IPS-NIHi7 (cell line): ENCODE measurements around the gene MDM2.
"Not testable (repeated sequence)": the region's sequence is repeated elsewhere in the genome, so short reads cannot be mapped to it uniquely, and the experiment has no call there.

Experiments
- DNase-seq: peaks from one replicate; pipeline ENCODE4 v3.0.0; 2012; ENCODE audit warnings: mixed read lengths; ENCODE audit errors: extremely low spot score

The MDM2 gene

DNA sequence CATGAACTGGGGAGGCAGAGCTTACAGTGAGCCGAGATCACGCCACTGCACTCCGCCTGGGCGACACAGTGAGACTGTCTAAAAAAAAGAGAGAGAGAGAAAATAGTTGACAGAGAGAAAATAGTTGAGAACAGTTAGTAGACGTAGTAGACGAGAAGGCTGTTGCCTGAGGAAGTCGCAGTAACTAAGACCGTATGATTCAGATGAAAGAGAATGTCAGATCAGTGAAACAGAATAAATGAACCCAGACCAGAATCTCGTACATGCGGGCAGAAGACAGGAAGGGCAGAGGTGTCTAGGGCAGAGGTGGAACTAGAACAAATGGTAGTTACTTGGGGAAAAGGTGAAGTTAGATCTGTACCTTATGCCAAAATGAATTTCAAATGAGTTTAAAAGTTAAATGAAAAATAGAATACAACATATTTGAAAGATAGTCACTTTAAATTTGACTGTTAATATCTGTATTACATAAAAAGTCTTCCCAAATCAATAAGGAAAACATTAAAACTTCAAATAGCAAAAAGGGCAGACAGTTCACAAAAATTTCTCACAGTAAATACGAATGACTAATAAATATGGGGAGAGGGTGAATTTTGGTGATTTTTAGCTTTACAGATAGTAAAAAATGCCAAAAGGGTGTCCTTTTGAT lies 17.7 kb downstream of the MDM2 start:
- DNase-seq, result no peak

DNA sequence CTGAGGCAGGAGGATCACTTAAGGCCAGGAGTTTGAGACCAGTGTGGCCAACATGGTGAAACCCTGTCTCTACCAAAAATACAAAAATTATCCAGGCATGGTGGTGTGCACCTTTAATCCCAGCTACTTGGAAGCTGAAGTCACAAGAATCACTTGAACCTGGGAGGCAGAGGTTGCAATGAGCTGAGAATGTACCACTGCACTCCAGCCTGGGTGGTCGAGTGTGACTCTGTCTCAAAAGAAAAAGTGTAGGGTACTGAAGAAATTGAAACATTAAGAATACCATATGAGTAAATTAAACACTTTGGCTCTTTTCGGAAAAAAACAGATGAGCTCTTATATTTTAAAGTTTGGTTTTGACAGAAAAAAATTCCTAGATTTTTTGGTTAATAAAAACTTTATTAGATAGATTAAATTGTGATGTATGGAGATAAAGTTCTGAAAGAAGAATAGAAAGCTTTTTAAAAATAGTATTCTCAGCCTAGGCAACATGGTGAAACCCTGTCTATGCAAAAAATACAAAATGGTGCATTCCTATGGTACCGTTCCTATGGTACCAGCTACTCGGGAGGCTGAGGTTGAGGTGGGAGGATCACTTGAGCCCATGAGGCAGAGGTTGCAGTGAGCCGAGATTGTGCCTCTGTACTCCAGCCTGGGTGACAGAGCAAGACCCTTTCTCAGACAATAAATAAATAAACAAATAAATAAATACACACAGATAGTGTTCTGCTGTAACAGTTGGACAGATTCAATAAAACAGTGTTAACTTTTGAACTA lies 20.1 kb downstream of the MDM2 start:
- DNase-seq, result no peak

DNA sequence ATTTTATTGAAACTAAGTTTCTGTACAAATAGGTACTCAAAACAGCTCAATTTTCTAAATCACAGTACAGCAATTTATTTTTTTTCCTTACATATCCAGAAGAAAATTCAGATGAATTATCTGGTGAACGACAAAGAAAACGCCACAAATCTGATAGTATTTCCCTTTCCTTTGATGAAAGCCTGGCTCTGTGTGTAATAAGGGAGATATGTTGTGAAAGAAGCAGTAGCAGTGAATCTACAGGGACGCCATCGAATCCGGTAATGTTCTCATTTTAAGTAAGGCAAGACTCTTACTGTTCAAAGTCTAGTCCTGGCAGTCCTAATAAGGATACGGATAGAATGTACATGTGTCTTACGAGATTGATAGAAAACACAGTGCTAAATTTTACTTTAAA lies 20.7 kb downstream of the MDM2 start:
- no peak for DNase-seq

DNA sequence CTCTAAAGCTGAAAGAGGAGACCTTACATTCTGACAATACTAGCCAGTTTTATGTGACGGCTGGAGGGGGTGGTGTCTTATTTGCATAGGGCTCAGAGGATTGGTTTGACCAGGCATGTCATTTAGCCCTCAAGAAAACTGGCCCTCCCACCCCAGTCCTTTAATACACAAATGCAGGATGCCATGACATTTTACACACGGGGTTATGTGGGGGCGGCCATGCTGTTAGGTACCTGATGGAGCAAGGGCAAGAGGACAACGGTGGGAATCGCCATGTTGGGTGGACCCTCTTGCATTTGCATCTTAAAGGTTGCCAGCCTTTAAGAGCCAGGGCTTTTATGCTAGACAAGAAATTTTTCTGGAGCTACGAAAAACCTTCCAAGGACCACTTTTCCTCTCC lies 23.3 kb downstream of the MDM2 start:
- DNase-seq, result peak; percentile 20

DNA sequence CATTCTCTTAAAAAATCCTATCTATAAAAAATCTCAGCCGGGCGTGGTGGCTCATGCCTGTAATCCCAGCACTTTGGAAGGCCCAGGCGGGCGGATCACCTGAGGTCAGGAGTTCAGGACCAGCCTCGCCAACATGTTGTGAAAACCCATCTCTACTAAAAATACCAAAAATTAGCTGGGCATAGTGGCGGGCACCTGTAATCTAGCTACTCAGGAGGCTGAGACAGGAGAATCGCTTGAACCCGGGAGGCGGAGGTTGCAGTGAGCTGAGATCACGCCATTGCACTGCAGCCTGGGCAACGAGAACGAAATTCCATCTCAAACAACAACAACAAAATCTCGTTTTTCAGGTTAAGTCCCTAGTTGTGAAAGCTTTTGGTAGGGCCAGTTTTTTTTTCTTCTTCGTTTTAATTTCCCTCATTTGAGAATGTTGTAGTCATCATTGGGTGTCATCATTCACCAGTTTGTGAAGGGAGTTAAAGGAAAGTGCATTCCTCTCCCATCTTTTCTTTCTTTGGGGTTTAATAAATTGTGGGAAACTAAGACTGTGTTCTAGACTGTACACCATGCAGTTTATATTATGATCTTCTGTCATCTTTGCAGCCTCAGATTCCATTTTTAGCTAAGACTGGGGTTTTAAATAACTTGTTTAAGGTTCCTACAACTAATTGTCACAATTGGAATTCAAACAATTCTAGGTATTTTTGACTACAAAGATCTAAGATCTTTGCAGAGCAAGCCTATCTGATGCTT lies 23.9 kb downstream of the MDM2 start:
- DNase-seq, result no peak

DNA sequence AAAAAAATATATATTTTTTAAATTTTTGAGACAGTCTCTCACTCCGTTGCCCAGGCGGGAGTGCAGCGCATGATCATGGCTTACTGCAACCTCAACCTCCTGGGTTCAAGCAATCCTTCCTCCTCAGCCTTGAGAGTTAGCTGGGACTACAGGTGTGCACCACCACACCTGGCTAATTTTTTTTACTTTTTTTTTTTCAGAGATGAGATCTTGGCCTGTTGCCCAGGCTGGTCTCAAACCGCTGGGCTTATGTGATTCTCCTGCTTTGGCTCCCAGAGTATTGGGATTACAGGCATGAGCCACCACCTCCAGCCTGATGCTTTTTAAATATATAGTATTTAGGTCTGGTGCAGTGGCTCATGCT lies 24.5 kb downstream of the MDM2 start:
- no peak for DNase-seq

DNA sequence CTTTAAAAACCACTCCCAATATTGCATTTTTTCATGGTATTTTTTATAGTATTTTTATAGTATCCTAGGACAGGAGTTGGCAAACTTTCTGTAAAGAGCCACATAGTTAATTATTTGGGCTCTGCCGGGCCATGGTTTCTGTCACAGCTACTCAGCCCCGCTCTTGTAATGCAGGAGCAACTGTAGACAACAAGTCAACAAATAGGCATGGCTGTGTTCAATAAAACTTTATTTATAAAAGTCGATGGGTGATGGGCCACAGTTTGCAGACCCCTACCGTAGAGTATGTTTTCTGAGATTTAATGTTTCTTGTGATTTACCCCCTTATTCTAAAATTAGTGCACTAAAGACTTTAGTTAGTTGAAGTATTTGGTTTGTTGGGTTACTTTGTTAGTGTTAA lies 25.5 kb downstream of the MDM2 start:
- no peak for DNase-seq

DNA sequence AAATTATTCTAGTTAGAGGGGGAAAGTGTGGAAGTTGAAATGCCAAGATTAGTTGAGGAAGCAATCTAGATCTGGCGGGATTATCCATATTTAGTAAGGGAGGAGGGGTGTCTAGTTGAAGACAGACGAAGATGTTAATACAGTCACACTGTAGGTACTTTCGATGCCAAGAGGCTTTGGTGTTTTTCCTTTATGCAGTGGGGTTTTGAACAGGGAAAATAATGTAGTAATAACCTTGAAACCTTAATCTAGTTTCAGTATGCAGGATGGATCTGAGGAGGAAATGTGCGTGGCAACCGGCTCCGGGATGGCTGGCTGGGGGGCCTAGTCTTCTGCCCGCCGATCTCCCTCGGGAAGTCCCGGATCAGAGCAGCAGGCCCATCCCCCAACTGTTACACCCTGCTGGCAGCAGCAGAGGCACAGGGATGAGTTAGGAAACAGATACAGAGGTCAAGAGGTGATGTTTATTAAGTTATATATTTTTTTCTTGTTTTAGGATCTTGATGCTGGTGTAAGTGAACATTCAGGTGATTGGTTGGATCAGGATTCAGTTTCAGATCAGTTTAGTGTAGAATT lies 27.4 kb downstream of the MDM2 start:
- peak; percentile 19 for DNase-seq

DNA sequence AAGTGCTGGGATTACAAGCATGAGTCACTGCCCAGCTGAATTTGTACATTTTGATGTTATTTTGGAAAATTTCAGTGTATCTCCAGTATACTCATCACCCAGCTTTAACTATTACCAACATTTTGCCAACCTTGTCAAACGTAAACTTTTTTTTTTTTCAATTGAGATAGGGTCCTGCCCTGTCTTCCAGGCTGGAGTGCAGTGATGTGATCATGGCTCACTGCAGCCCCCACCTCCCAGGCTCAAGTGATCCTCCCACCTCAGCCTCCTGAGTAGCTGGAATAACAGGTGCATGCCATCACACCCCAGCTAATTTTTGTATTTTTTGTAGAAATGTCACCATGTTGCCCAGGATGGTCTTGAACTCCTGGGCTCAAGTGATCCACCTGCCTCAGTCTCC lies 29.2 kb downstream of the MDM2 start:
- DNase-seq, result no peak

DNA sequence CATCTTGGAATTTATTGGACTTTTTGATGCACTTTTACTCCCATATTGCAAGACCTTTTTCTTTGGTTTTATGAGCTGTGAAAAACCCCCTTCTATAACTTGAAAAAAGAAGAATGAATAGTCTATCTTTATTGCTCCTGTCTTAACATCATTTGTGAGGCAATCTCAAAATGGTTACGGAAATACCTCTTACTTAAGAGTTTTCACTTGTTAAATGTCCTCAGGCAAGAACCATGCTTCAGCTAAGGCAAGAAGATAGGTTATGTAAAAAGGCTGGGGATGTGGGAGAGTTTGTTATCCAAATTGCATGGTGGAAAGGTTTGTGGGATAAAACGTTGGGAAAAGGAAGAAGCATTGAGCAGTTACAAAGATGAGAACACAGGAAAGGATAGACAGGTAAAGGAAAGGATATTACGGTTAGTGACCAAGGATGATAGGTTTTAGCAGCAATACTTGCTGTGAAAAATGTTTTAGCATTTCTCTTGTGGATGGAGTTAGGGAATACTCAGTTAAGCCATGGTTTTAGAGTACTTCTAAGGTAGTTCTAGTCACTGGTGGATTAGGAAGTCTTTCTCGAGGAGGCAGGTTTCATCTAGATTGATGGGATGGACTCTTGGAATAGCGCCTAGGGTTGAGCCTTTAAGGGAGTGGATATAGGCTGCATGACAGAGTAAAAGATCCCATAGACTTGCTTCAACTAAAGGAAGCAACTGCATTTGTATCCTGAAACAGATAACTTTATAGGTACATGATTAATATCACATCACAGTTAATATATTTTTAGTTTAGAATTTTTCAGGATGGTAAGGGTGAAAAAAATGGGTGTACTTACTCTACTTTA lies 30.3 kb downstream of the MDM2 start:
- DNase-seq, result no peak

DNA sequence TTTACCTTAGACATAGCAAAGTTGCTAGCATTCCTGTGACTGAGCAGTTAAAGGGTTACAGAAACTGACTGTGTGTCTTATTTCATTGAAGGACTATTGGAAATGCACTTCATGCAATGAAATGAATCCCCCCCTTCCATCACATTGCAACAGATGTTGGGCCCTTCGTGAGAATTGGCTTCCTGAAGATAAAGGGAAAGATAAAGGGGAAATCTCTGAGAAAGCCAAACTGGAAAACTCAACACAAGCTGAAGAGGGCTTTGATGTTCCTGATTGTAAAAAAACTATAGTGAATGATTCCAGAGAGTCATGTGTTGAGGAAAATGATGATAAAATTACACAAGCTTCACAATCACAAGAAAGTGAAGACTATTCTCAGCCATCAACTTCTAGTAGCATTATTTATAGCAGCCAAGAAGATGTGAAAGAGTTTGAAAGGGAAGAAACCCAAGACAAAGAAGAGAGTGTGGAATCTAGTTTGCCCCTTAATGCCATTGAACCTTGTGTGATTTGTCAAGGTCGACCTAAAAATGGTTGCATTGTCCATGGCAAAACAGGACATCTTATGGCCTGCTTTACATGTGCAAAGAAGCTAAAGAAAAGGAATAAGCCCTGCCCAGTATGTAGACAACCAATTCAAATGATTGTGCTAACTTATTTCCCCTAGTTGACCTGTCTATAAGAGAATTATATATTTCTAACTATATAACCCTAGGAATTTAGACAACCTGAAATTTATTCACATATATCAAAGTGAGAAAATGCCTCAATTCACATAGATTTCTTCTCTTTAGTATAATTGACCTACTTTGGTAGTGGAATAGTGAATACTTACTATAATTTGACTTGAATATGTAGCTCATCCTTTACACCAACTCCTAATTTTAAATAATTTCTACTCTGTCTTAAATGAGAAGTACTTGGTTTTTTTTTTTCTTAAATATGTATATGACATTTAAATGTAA lies 31.5 kb downstream of the MDM2 start:
- no peak for DNase-seq

DNA sequence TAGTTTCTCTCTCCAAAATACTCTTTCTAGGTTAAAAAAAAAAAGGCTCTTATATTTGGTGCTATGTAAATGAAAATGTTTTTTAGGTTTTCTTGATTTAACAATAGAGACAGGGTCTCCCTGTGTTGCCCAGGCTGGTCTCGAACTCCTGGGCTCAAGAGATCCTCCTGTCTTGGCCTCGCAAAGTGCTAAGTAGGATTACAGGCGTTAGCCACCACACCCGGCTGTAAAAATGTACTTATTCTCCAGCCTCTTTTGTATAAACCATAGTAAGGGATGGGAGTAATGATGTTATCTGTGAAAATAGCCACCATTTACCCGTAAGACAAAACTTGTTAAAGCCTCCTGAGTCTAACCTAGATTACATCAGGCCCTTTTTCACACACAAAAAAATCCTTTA lies 33.2 kb downstream of the MDM2 start:
- DNase-seq, result not testable (repeated sequence)

DNA sequence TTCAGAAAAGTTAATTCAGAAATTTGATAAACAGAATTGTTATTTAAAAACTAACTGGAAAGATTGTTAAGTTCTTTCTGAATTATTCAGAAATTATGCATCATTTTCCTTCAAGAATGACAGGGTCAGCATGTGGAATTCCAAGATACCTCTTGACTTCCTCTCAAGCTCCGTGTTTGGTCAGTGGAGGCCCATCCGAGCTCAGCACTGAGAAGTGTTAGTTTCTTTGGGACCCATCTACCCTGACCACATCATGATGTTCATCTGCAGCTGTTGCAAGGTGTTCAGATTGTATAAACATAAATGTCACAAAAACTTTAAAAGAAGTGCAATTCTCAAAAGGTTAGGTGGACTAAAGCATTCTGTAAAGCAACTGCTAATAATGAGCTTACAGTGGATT lies 33.7 kb downstream of the MDM2 start:
- DNase-seq, result no peak

DNA sequence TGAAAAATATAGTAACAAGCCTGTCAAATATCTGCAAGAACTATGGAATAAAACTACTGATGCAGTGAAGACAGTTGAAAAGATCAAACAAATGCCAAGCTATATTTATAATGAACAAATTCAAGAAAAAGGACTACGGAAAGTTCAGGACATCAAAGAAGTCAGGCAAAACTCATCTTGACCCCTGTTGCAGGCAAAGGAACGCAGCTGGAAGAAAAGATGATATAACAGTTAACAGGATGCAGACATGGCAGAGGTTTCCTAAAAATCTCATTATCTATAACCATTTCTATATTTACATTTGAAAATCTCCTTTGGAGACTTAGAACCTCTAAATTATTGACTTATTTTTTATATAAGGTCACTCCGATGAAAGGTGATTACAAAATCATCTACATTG lies 34.1 kb downstream of the MDM2 start:
- DNase-seq, result no peak

DNA sequence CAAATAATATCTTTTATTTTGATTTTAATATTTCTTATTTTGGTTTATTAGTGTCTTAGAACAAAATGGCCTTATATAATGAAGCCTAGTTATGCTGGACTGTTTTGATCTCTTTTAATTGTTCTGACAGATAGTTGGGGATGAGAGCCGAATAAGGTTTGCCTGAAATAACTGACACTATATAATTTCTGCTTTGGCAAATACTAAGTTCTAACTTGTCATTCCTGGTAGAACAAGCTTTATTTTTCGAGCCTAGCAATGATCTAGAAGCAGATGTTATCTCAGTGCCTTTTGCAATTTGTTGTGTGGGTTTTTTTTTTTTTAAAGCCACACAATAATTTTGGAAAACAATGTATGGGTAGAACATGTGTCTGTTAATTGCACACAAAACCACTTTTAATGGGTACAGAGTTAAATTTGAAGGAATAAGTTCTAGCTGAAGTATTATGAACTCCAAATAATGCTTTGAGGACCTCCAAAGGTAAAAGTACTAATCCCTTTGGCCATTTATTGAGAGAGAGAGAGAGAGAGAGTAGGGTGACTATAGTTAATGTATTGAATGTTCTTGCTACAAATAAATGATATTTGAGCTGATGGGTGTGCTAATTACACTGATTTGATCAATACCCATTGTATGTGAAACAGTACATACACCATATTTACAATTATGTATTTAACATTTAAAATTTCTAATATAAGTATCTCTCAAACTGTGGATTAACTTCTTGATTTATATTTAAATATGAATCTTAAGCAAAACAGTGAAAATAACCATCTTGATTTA lies 35.0 kb downstream of the MDM2 start:
- no peak for DNase-seq

DNA sequence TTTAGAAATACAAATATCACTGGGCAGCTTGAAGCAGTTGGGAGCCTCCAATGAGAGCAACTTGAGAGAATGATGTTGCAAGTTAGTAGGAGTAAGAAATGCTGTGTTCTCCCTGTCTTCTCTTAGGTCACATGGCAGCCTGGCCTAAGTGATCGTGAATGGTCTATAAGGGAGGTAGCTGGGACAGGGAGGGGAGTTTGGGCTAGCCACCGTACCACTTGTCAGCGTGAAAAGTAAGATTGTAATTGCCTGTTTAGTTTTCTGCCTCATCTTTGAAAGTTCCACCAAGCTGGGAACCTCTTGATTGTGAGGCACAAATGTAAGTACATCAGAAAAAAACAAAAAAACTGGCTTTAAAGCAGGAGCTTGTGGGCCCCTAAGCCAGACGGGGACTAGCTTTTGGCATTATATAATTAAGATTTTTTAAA lies 36.4 kb downstream of the MDM2 start:
- DNase-seq, result no peak

DNA sequence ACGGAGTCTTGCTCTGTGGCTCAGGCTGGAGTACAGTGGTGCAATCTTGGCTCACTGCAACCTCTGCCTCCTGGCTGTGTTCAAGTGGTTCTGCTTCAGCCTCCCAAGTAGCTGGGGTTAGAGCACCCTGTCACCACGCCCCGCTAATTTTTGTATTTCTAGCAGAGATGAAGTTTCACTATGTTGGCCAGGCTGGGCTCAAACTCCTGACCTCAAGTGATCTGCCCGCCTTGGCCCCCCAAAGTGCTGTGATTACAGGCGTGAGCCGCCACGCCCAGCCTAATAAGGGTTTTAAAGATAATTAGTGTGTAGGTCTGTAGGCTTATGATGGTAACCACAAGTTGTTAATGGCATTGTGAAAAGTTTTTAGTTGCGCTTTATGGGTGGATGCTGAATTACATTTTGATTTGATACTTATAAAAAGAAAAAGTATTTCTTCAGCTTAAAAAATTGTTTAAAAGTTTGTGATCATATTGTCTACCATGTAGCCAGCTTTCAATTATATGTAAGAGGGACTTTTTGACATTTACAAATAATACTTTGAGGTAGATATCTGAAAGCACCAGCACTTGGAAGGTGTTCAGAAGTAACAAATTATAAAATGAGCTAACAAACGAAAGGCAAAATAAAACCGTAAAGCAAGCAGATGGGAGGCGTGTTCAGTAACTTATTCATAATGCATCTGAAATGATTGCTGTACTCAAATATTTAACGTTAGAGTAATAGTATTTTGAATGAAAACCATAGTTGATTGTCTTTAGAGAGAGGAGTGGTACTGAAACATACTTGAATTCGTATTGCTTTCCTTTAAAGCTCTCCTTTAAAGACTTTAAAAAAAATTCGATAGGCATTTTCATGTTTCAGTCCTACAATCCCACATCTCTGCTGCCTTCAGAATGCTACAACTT lies 37.1 kb downstream of the MDM2 start:
- DNase-seq, result no peak

DNA sequence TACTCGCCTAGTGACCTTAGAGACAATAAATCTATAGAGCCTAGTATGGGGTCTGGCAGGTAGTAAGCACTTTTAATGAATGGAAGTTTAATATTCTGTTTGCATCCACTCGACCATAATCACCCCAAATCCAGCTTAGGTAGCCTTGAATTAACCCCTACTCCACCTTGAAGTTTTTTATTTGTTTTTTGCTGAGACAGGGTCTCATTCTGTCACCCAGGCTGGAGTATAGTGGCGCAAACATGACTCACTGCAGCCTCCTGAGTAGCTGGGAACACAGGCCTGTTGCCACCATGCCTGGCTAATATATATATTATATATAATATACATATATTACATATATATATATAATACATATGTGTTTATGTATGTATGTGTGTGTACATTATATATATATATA lies 38.8 kb downstream of the MDM2 start:
- no peak for DNase-seq

DNA sequence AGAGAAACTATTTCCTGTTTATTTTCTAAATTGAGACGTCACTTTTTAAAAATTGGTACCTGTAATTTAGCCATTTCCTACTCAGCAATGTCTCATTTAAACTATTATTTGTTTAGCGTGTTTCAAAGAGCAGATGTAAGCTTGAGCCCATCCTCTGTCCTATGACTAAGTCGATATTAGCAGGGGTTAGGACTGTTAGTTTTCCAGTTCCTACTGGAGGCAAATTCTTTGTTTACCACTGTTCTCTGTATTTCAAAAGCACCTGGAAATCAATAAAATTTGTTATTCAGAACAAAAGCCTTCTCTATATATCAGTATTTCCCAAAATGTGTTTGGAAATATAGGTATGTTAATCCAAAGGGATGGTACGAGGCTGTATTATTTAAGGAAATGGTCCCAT lies 42.4 kb downstream of the MDM2 start:
- DNase-seq, result no peak
